ENCODE measurements around the gene GPATCH2L. TPM values are rescaled to one million over a fixed set of nuclear protein-coding genes. Genes with fewer than 3 reads are reported as not detected.

Gene GPATCH2L
- total RNA-seq, 1 donor from 2014 or later, result 64.0 TPM

GRCh38 chr14:76138758-76139723 is 12.7 kb upstream of the GPATCH2L start:
- FAIRE-seq (no peak), DNase-seq (ENCODE audit: low read depth) (no peak)
- Histone ChIP-seq H3K36me3 (ENCODE audit: control insufficient read depth, insufficient read depth, low read length) (no peaks in the 10 kb centered on the region), H3K4me3 (ENCODE audit: low read depth, low read length) (no peak overlapping the region), H3K27me3 (ENCODE audit: control insufficient read depth, insufficient read depth, low read length) (peaks cover 26% of the 10 kb centered on the region)
- no peak for TF ChIP-seq CTCF (IDR thresholded peaks at IDR 0.05; ENCODE audit: insufficient read depth, low read length, severe bottlenecking)

DNA sequence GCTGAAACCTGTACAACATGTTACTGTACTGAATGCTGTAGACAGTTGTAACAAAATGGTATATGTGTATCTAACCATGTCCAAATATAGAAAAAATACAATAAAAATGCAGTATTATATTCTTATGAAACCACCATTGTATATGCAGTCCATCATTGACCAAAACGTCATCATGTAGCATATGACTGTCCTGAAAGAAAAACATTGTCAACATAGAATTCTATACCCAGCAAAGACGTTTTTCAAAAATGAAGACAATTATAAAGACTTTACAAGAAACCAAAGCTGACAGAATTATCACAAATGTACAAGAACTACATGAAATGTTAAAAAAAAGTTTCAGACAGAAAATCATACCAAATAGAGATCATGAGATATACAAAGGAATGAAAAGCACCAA is 8.1 kb upstream of the GPATCH2L start:
- TF ChIP-seq CTCF (IDR thresholded peaks at IDR 0.05; ENCODE audit: insufficient read depth, low read length, severe bottlenecking), result no peak
- no peak for DNase-seq (ENCODE audit: low read depth)
- Histone ChIP-seq H3K4me3 (ENCODE audit: low read depth, low read length) (no peak overlapping the region), H3K27me3 (ENCODE audit: control insufficient read depth, insufficient read depth, low read length) (peaks cover 10% of the 10 kb centered on the region), H3K36me3 (ENCODE audit: control insufficient read depth, insufficient read depth, low read length) (no peaks in the 10 kb centered on the region)
- no peak for FAIRE-seq

DNA sequence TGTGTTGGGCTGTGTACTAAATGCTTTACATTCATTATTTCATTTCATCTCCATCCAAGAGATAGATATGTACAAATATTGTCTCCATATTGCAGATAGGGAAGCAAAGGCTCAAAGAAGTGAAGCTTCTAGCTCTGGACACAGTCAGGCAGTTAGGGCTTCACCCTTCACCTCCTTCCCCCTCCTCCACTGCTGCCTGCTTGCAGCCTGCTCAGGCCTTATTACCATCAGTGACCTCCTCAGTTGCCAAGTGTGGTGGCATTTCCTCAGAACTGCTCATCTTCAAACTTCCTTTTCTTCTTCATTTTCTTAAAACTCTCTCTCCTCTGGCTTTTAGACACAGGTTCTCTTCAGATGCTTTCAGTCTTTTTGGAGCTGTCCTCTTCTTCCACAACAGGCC is 4.7 kb upstream of the GPATCH2L start:
- FAIRE-seq (no peak), DNase-seq (ENCODE audit: low read depth) (no peak)
- no peak for TF ChIP-seq CTCF (IDR thresholded peaks at IDR 0.05; ENCODE audit: insufficient read depth, low read length, severe bottlenecking)
- Histone ChIP-seq H3K27me3 (ENCODE audit: control insufficient read depth, insufficient read depth, low read length) (no peaks in the 10 kb centered on the region), H3K4me3 (ENCODE audit: low read depth, low read length) (no peak overlapping the region), H3K36me3 (ENCODE audit: control insufficient read depth, insufficient read depth, low read length) (no peaks in the 10 kb centered on the region)

DNA sequence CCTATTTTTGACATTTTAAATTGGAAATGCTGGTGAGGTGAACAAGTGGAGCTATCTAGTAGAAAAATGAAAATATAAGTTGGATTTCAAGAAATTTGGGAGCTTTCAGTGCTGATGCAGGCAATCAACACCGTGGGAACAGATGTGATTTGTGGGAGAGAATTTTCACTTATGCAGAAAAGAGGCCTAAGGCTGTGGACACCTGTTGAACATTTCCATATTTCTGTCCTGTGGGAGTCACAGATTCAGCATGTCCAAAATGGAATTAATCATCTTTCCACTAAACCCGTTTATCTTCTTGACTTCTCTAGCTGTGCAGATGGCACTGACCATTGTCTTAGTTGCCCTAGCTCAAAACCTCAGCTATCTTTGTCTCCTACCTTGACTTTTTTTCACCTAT is 2.5 kb upstream of the GPATCH2L start:
- DNase-seq (ENCODE audit: low read depth) (no peak), FAIRE-seq (no peak)
- TF ChIP-seq CTCF (IDR thresholded peaks at IDR 0.05; ENCODE audit: insufficient read depth, low read length, severe bottlenecking), result no peak
- no peak overlapping the region for H3K4me3 ChIP-seq (ENCODE audit: low read depth, low read length)
- no peaks in the 10 kb centered on the region for H3K27me3 ChIP-seq (ENCODE audit: control insufficient read depth, insufficient read depth, low read length)
- no peaks in the 10 kb centered on the region for H3K36me3 ChIP-seq (ENCODE audit: control insufficient read depth, insufficient read depth, low read length)

- Histone ChIP-seq H3K27me3 (ENCODE audit: control insufficient read depth, insufficient read depth, low read length) (no peaks in the 10 kb centered on the region), H3K4me3 (ENCODE audit: low read depth, low read length) (peak overlapping the region; percentile 98), H3K36me3 (ENCODE audit: control insufficient read depth, insufficient read depth, low read length) (peaks cover 8% of the 10 kb centered on the region)
- FAIRE-seq (no peak), DNase-seq (ENCODE audit: low read depth) (peak; percentile 81)
- TF ChIP-seq CTCF (IDR thresholded peaks at IDR 0.05; ENCODE audit: insufficient read depth, low read length, severe bottlenecking), result no peak
Observed at GRCh38 chr14:76152333-76152681, 585 bp downstream of the GPATCH2L start.

Data from bronchial epithelial cell (primary cell).